Peyer's patch (tissue), 4 donors: ENCODE measurements around the gene CACNA1B. TPM values are rescaled to one million over a fixed set of nuclear protein-coding genes. Genes with fewer than 3 reads are reported as not detected.
A peak's percentile ranks its signal among the peaks of the same experiment; 100 is the strongest.

ENCODE experiments used
- DNase-seq, 3 donors: peaks; one replicate each; pipeline ENCODE4 v3.0.0-alpha.2; 2017 to 2019
- H3K27ac ChIP-seq, 4 donors: fragments of 200-600 bp; sonication (generic); one replicate each; pipeline ENCODE4 v1.5.1; 2016 to 2019
- H3K27me3 ChIP-seq, 2 donors: fragments of 200-600 bp; sonication (generic); one replicate each; pipeline ENCODE4 v1.5.1; 2019
- H3K36me3 ChIP-seq, 3 donors: fragments of 200-600 bp; sonication (generic); one replicate each; pipeline ENCODE4 v1.5.1; 2016 to 2019
- H3K4me1 ChIP-seq, 4 donors: fragments of 200-600 bp; sonication (generic); one replicate each; pipeline ENCODE4 v1.5.1; 2016 to 2019
- H3K4me3 ChIP-seq, 4 donors: fragments of 200-600 bp; sonication (generic); 1 replicate in 3 of 4; 2 replicates in 1 of 4; pipeline ENCODE4 v1.5.1; 2016 to 2019; ENCODE audit warnings: mild to moderate bottlenecking in 1 of 4
- H3K9me3 ChIP-seq, 4 donors: fragments of 200-600 bp; sonication (generic); one replicate each; pipeline ENCODE4 v1.5.1; 2016 to 2019; ENCODE audit warnings: mild to moderate bottlenecking in 1 of 4
- CTCF ChIP-seq, 6 experiments: fragments of 450-650 bp in 4 of 6; fragments of 200-600 bp in 2 of 6; sonication (generic) in 1 of 6; IDR thresholded peaks; one replicate each; pipeline ENCODE4 v1.5.1; 2017 to 2019; ENCODE audit warnings: antibody characterized with exemption in 6 of 6, mild to moderate bottlenecking in 3 of 6, moderate library complexity in 1 of 6
- POLR2A ChIP-seq, 2 donors: fragments of 450-650 bp; IDR thresholded peaks; one replicate each; pipeline ENCODE4 v1.5.1; 2017; ENCODE audit warnings: antibody characterized with exemption in 2 of 2, mild to moderate bottlenecking in 2 of 2, moderate library complexity in 2 of 2
- total RNA-seq, 4 donors: library from RNA; depleted of rRNA; stranded (reverse); fragments of >200 nt; gene quantifications; one replicate each; pipeline ENCODE4 v1.1.0, GENCODE V29; 2016

CACNA1B gene
- total RNA-seq, 4 donors from 2014 or later: 0.13 to 0.83 (median 0.38) TPM; not detected in 1

GRCh38 chr9:137878146-137878941, 762 bp downstream of the CACNA1B start:
- peak in 1 of 3 donors; percentile 43 for DNase-seq
- Histone ChIP-seq H3K9me3 (no peaks in the 10 kb centered on the region), H3K36me3 (no peaks in the 10 kb centered on the region), H3K27ac (no peak overlapping the region), H3K27me3 (peaks cover 0 to 11% of the 10 kb centered on the region in 2 donors), H3K4me3 (peak overlapping the region in 3 of 4 donors; percentile 2 to 40 (median 37)), H3K4me1 (peaks cover 0 to 7% (median 3%) of the 10 kb centered on the region in 4 donors)
- no peak for TF ChIP-seq POLR2A (IDR thresholded peaks at IDR 0.05)
- TF ChIP-seq CTCF (IDR thresholded peaks at IDR 0.05): no peak

- H3K27ac ChIP-seq: no peak overlapping the region
- H3K27me3 ChIP-seq: peaks cover 0 to 11% of the 10 kb centered on the region in 2 donors
- TF ChIP-seq CTCF (IDR thresholded peaks at IDR 0.05): no peak
- TF ChIP-seq POLR2A (IDR thresholded peaks at IDR 0.05): no peak
- peaks cover 0 to 7% (median 3%) of the 10 kb centered on the region in 4 donors for H3K4me1 ChIP-seq
- no peak overlapping the region for H3K4me3 ChIP-seq
- H3K36me3 ChIP-seq: no peaks in the 10 kb centered on the region
- no peaks in the 10 kb centered on the region for H3K9me3 ChIP-seq
- no peak for DNase-seq
Observed at GRCh38 chr9:137879052-137879451, 1.5 kb downstream of the CACNA1B start.

GRCh38 chr9:137879566-137880150, 2.1 kb downstream of the CACNA1B start:
- peaks cover 0 to 11% of the 10 kb centered on the region in 2 donors for H3K27me3 ChIP-seq

GRCh38 chr9:137880160-137880975, 2.8 kb downstream of the CACNA1B start:
- Histone ChIP-seq H3K4me1 (peaks cover 0 to 7% (median 3%) of the 10 kb centered on the region in 4 donors), H3K27me3 (peaks cover 0 to 11% of the 10 kb centered on the region in 2 donors), H3K4me3 (no peak overlapping the region), H3K27ac (no peak overlapping the region), H3K36me3 (no peaks in the 10 kb centered on the region), H3K9me3 (no peaks in the 10 kb centered on the region)
- DNase-seq: peak in 1 of 3 donors; percentile 44
- no peak for TF ChIP-seq CTCF (IDR thresholded peaks at IDR 0.05)

More at GRCh38 chr9:137879566-137880150, 2.1 kb downstream of the CACNA1B start:
- no peaks in the 10 kb centered on the region for H3K9me3 ChIP-seq
- no peak overlapping the region for H3K27ac ChIP-seq
- no peak overlapping the region for H3K4me3 ChIP-seq
- TF ChIP-seq POLR2A (IDR thresholded peaks at IDR 0.05): no peak
- no peak for TF ChIP-seq CTCF (IDR thresholded peaks at IDR 0.05)
- DNase-seq: no peak
- H3K4me1 ChIP-seq: peaks cover 0 to 7% (median 3%) of the 10 kb centered on the region in 4 donors
- no peaks in the 10 kb centered on the region for H3K36me3 ChIP-seq

- Histone ChIP-seq H3K27me3 (peaks cover 0 to 11% of the 10 kb centered on the region in 2 donors), H3K4me1 (peaks cover 0 to 7% (median 3%) of the 10 kb centered on the region in 4 donors), H3K27ac (no peak overlapping the region), H3K36me3 (no peaks in the 10 kb centered on the region), H3K9me3 (no peaks in the 10 kb centered on the region), H3K4me3 (no peak overlapping the region)
- TF ChIP-seq POLR2A (IDR thresholded peaks at IDR 0.05): no peak
- no peak for TF ChIP-seq CTCF (IDR thresholded peaks at IDR 0.05)
- DNase-seq: no peak
Observed at GRCh38 chr9:137880976-137881530, 3.5 kb downstream of the CACNA1B start.
